Progenitor cell of endocrine pancreas (in vitro differentiated cells): Measurements from ENCODE around the gene EMC6. TPM values are rescaled to one million over a fixed set of nuclear protein-coding genes. Genes with fewer than 3 reads are reported as not detected.

ENCODE experiments used
- DNase-seq: peaks from one replicate; pipeline ENCODE4 v3.0.0; 2021; ENCODE audit warnings: low spot score; ENCODE audit not compliant: unreplicated experiment
- H3K27ac Mint-ChIP-seq: 2 replicates; pipeline ENCODE4 v1.8.0; 2021; ENCODE audit warnings: mild to moderate bottlenecking, moderate library complexity, mixed read lengths
- H3K27me3 Mint-ChIP-seq: 2 replicates; pipeline ENCODE4 v1.8.0; 2021; ENCODE audit warnings: mixed read lengths
- H3K36me3 Mint-ChIP-seq: 2 replicates; pipeline ENCODE4 v1.8.0; 2022; ENCODE audit warnings: mixed read lengths; ENCODE audit not compliant: insufficient read depth
- H3K4me1 Mint-ChIP-seq: 2 replicates; pipeline ENCODE4 v1.8.0; 2021; ENCODE audit warnings: low read depth, mixed read lengths
- H3K4me3 Mint-ChIP-seq: 2 replicates; pipeline ENCODE4 v1.8.0; 2021; ENCODE audit warnings: low read depth, mild to moderate bottlenecking, moderate library complexity, mixed read lengths
- H3K9me3 Mint-ChIP-seq: 2 replicates; pipeline ENCODE4 v1.8.0; 2021; ENCODE audit warnings: low read depth, mixed read lengths
- total RNA-seq: library from RNA; stranded (reverse); gene quantifications from 2 replicates; pipeline ENCODE4 v1.2.1, GENCODE V29; 2021
- TF ChIP-seq, protein P1 (sequence below): fragments of 200-600 bp; sonication (generic); IDR thresholded peaks from one replicate; pipeline ENCODE4 v1.5.0; 2021; ENCODE audit warnings: antibody characterized with exemption, mild to moderate bottlenecking; ENCODE audit not compliant: unreplicated experiment

EMC6 gene
- total RNA-seq, 1 donor from 2014 or later, result 42.8 TPM

DNA sequence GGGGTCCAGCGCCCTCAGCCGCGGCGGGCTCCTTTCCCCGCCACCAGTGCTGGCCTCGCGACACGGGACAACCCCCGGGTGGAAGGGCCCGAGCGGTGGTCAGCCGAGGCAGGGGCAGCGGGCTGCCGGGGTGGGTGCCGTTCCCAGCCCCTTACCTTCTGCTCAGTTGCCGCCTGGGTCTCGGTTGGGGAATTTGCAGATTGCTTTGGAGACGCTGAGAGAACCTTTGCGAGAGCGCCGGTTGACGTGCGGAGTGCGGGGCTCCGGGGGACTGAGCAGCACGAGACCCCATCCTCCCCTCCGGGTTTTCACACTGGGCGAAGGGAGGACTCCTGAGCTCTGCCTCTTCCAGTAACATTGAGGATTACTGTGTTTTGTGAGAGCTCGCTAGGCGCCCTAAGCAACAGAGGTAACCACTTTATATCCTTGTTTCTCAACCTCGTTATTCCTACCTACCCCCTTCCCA lies 31.7 kb upstream of the EMC6 start:
- H3K4me1 Mint-ChIP-seq, result peaks cover 22% of the 10 kb centered on the region
- DNase-seq, result no peak
- TF ChIP-seq, protein P1, sequence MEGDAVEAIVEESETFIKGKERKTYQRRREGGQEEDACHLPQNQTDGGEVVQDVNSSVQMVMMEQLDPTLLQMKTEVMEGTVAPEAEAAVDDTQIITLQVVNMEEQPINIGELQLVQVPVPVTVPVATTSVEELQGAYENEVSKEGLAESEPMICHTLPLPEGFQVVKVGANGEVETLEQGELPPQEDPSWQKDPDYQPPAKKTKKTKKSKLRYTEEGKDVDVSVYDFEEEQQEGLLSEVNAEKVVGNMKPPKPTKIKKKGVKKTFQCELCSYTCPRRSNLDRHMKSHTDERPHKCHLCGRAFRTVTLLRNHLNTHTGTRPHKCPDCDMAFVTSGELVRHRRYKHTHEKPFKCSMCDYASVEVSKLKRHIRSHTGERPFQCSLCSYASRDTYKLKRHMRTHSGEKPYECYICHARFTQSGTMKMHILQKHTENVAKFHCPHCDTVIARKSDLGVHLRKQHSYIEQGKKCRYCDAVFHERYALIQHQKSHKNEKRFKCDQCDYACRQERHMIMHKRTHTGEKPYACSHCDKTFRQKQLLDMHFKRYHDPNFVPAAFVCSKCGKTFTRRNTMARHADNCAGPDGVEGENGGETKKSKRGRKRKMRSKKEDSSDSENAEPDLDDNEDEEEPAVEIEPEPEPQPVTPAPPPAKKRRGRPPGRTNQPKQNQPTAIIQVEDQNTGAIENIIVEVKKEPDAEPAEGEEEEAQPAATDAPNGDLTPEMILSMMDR, result no peak
- H3K27ac Mint-ChIP-seq, result peak overlapping the region; percentile 84
- H3K4me3 Mint-ChIP-seq, result peak overlapping the region; percentile 94
- no peaks in the 10 kb centered on the region for H3K9me3 Mint-ChIP-seq
- no peaks in the 10 kb centered on the region for H3K27me3 Mint-ChIP-seq
- no peaks in the 10 kb centered on the region for H3K36me3 Mint-ChIP-seq

DNA sequence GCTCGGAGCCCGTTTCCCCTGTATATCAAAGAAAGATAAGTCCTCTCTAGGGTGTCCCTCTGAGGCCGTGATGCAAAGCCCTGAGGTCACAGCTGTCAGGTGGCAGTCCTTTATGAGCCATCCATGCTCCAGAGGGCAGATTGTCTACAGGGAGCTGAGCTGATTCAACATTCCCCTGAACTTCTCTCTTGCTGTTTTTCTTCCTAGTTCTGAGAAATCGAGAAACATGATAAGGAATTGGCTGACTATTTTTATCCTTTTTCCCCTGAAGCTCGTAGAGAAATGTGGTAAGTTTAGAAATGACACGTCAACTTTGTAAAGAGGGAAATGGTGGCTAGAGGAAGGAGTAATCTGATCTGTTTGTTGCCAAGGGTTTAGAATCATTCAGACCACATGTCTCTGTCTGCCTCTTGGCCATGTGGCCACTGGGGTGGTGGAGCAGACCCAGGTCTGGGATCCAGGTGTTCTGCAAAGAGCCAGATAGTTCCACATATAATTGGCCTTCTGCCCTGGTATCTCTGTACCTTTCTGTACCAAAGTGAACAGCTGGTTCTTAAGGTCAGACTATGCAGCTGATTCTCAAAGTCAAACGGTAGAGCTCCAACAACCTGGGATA lies 28.5 kb upstream of the EMC6 start:
- TF ChIP-seq, protein P1, result no peak
- no peaks in the 10 kb centered on the region for H3K27me3 Mint-ChIP-seq
- no peaks in the 10 kb centered on the region for H3K9me3 Mint-ChIP-seq
- H3K36me3 Mint-ChIP-seq, result peaks cover 2% of the 10 kb centered on the region
- peaks cover 13% of the 10 kb centered on the region for H3K4me1 Mint-ChIP-seq
- DNase-seq, result no peak
- no peak overlapping the region for H3K27ac Mint-ChIP-seq
- no peak overlapping the region for H3K4me3 Mint-ChIP-seq

DNA sequence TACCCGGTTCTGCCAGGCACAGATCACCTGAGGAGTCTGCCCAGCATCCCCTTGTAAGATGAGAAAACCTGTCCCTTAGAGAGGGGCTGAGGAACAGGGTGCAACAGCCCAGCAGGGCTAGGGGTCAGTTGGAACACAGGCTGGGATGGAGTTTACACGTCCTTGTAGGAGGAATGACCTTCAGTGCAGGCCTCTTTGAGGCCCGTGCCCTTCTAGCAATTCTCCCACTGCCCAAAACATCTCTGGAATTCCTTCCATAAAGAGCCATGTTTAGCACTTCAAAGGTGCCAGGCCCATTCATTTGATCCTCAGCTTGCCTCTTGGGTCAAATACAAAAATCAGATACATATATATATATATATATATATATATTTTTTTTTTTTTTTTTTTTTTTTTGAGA lies 27.6 kb upstream of the EMC6 start:
- no peak overlapping the region for H3K27ac Mint-ChIP-seq
- H3K4me3 Mint-ChIP-seq, result no peak overlapping the region
- no peaks in the 10 kb centered on the region for H3K9me3 Mint-ChIP-seq
- peaks cover 10% of the 10 kb centered on the region for H3K4me1 Mint-ChIP-seq
- peaks cover 2% of the 10 kb centered on the region for H3K36me3 Mint-ChIP-seq
- no peaks in the 10 kb centered on the region for H3K27me3 Mint-ChIP-seq
- no peak for DNase-seq
- TF ChIP-seq, protein P1, result no peak

DNA sequence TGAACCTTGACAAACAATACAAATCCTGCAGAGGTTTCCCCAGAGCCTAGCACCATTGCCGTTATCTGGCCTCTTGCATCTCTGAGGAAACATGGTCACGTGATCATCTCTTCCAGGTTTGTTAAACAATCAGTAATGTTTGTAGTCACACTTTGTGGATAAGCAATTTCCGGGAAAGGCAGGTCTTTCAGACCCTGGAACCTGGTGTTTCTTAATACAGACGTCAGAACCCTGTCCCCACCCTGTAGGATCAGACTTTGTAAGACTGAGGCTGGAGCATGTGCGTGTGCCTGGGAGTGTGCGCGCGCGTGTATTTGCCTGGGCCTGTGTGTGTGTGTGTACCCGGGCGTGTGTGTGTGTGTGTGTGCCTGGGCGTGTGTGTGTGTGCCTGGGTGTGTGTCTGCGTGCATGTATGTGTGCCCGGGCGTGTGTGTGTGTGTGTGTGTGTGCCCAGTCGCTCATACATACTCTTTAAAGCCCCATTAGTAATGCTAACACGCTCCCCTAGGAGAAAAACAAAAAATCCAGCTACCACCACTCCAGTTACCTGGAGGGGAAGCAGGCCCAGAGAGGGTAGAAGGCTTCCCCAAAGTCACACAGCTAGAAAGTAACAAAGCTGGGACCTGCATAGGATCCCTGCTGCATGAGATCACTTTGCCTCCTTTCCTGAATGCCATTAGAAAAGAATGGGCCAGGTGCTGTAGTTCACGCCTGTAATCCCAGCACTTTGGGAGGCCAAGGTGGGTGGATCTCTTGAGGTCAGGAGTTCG lies 26.7 kb upstream of the EMC6 start:
- Mint-ChIP-seq H3K4me3 (no peak overlapping the region), H3K9me3 (no peaks in the 10 kb centered on the region), H3K36me3 (peaks cover 2% of the 10 kb centered on the region), H3K27ac (no peak overlapping the region), H3K4me1 (peaks cover 10% of the 10 kb centered on the region), H3K27me3 (no peaks in the 10 kb centered on the region)
- DNase-seq, result no peak
- TF ChIP-seq, protein P1, result no peak

DNA sequence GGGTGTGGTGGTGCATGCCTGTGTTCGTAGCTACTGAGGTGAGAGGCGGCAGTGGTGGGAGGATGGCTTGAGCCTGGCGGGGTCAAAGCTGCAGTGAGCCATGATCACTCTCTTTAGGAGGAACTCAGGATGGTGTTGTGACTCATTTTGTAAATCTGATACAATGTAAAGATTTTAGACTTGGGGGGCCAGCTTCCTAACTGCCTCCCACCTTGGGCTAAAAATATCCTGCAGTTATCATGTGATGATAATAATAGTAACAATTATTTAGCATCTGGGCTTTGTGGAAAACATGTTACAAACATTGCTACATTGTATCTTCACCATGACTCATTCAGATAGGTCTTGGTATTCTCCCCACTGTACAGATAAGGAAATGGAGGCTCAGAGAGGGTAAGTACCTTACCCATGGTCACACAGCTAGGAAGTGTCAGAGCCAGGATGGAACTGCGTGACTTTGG lies 24.7 kb upstream of the EMC6 start:
- Mint-ChIP-seq H3K4me1 (peaks cover 3% of the 10 kb centered on the region), H3K27me3 (no peaks in the 10 kb centered on the region), H3K27ac (no peak overlapping the region), H3K4me3 (no peak overlapping the region), H3K36me3 (peaks cover 2% of the 10 kb centered on the region), H3K9me3 (no peaks in the 10 kb centered on the region)
- TF ChIP-seq, protein P1, result no peak
- no peak for DNase-seq
